Stimulated activated naive CD8-positive, alpha-beta T cell treated with anti-CD3 and anti-CD28 coated beads, Interleukin-15, amount 100 ng/mL, for 72 hours (primary cell): ENCODE data around the gene ZFP36L2.

Source experiments
- ATAC-seq: fragments of 150-1000 bp; cut with Tn5 transposase; 2 replicates; pipeline ENCODE4 v1.10.0; 2021; ENCODE audit warnings: mild to moderate bottlenecking, moderate library complexity
- DNase-seq, 2 donors: peaks; one replicate each; pipeline ENCODE4 v3.0.0; 2021 to 2022
- H3K27ac Mint-ChIP-seq, 2 donors: one replicate each; pipeline ENCODE4 v1.8.0; 2022; ENCODE audit warnings: mild to moderate bottlenecking in 2 of 2, mixed read lengths in 2 of 2, moderate library complexity in 2 of 2
- H3K27me3 Mint-ChIP-seq: one replicate; pipeline ENCODE4 v1.8.0; 2022; ENCODE audit warnings: mixed read lengths
- H3K4me1 Mint-ChIP-seq: one replicate; pipeline ENCODE4 v1.8.0; 2022; ENCODE audit warnings: mild to moderate bottlenecking, mixed read lengths
- H3K4me3 Mint-ChIP-seq, 2 donors: one replicate each; pipeline ENCODE4 v1.8.0; 2022; ENCODE audit warnings: mild to moderate bottlenecking in 2 of 2, mixed read lengths in 2 of 2, moderate library complexity in 1 of 2
- H3K9me3 Mint-ChIP-seq, 2 donors: one replicate each; pipeline ENCODE4 v1.8.0; 2022; ENCODE audit warnings: mixed read lengths in 2 of 2

Gene ZFP36L2, protein sequence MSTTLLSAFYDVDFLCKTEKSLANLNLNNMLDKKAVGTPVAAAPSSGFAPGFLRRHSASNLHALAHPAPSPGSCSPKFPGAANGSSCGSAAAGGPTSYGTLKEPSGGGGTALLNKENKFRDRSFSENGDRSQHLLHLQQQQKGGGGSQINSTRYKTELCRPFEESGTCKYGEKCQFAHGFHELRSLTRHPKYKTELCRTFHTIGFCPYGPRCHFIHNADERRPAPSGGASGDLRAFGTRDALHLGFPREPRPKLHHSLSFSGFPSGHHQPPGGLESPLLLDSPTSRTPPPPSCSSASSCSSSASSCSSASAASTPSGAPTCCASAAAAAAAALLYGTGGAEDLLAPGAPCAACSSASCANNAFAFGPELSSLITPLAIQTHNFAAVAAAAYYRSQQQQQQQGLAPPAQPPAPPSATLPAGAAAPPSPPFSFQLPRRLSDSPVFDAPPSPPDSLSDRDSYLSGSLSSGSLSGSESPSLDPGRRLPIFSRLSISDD

DNA sequence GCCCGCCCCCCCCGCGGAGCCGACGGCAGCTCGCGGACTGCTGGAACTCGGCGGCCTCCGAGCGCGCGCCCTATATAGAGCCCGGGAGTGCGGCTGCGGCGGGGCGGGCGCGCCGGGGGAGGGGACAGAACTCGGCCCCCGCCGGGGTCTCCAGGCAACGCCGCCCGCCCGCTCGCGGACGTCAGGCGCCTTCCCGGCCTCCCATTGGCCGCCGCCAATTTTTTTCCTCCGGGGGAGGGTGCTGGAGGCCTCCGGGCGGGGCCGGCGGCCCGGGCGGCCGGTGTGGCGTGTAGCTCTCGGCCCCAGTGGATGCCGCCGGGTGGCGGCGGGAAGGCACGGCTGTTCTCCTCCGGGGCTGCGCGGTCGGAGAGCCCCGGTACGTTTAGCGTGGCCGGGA is at the start of gene ZFP36L2:
TSS of gene ZFP36L2 (minus strand) at position 49 of the 397 bp plus-strand sequence. CDS start 291 bp downstream, outside the sequence.
- peak; percentile 77 for ATAC-seq
- peak within 1 kb of the TSS; percentile 94 to 97 for H3K27ac Mint-ChIP-seq
- H3K9me3 Mint-ChIP-seq, result no peaks in the 10 kb centered on the region
- DNase-seq, result peak; percentile 96 to 98
- H3K27me3 Mint-ChIP-seq, result no peaks in the 10 kb centered on the region
- peak within 1 kb of the TSS; percentile 99 to 100 for H3K4me3 Mint-ChIP-seq
- H3K4me1 Mint-ChIP-seq, result peaks cover 40% of the 10 kb centered on the region

DNA sequence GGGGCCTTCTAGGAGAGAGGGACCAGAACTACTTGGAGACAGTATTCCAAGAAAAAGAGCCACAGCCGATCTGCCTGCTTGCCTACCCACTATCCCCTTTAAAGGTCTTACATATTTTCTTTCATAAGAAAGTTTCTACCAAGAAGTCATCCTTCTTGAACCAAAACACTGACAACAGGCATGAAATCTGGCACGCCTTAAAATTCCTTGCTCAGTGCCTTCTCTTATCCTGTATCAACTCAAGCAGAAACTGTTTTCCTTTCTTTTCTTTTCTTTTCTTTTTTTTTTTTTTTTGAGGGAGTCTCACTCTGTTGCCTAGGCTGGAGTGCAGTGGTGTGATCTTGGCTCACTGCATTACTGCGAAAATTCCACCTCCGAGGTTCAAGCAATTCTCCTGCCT is 48.3 kb upstream of the ZFP36L2 start:
- no peak for ATAC-seq
- H3K9me3 Mint-ChIP-seq, result no peaks in the 10 kb centered on the region
- H3K27ac Mint-ChIP-seq, result peak overlapping the region in 1 of 2 donors; percentile 11
- peaks cover 25% of the 10 kb centered on the region for H3K4me1 Mint-ChIP-seq
- DNase-seq, result no peak
- no peaks in the 10 kb centered on the region for H3K27me3 Mint-ChIP-seq
- no peak overlapping the region for H3K4me3 Mint-ChIP-seq

DNA sequence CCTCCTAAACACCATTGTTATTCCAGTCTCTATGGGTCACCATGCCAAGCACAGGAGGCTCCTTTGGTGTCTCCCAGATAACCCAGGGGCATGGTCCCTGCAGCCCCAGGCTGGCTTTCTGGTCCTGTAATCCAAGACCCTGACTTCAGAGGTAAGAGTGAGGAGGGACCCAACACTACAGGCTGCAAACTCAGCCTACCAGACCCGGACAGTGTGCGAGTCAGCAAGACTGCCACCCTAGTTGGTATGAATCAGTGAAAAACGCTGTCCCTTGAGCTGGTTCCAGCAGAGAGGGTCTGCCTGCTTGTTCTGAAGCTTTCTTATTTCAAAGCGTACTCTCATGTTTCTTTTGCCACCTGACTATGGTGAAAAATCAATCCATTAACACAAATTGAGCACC is 47.6 kb upstream of the ZFP36L2 start:
- Mint-ChIP-seq H3K27me3 (no peaks in the 10 kb centered on the region), H3K9me3 (no peaks in the 10 kb centered on the region), H3K27ac (peak overlapping the region in 1 of 2 donors; percentile 4), H3K4me1 (peaks cover 27% of the 10 kb centered on the region), H3K4me3 (no peak overlapping the region)
- DNase-seq (no peak), ATAC-seq (no peak)

DNA sequence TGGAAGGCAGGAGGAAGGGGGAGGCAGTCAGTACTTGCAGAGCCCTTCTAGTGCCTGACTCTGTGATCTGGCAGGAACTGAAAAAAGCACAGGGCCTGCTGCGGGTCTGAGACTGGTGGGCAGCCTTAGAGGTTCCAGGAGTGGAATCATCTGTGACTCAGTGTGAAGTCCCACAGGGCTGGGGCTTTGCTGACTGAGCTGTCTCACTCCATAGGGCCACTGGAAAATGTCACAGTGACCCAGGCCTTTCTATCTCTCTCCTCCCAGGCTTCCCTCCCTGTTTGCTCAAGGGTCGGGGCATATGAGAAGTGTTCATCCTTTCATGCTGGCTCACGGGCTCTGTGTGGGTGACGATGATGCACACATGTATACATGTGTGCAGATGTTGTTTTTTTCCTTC is 47.1 kb upstream of the ZFP36L2 start:
- H3K9me3 Mint-ChIP-seq, result no peaks in the 10 kb centered on the region
- H3K4me3 Mint-ChIP-seq, result no peak overlapping the region
- H3K27me3 Mint-ChIP-seq, result no peaks in the 10 kb centered on the region
- H3K27ac Mint-ChIP-seq, result peak overlapping the region in 1 of 2 donors; percentile 36
- ATAC-seq, result peak; percentile 64
- no peak for DNase-seq
- peaks cover 27% of the 10 kb centered on the region for H3K4me1 Mint-ChIP-seq

DNA sequence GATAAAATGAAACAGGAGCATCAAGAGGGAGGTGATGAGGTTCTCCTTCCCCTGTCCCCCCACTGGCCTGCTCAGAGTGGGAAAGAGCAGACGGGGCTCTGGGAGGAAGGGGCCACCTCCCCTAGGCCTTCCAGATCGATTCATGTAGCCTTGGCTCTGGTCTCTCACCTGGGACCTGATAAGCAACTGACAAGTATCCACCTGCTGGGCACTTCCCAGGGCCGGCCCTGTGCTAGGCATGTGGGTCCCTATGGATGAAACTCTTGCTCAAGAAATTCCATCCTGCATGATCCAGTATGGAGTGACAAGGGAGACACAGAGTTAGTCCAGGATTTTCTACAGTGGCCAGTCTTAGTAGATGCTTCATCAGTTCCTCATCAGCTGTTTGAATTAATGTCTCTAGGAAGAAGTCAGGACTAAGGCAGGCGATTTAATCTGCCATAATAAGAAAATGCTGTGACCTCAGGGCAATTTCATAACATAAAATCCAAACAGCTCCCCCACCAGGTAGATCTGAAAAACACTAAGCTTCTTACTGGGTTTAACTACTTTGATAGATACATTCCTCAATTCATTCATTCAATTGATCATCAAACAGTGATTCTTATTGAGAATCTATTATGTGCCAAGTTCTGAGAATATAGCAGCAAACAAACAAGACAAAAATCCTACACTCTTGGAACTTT is 44.7 kb upstream of the ZFP36L2 start:
- no peak for ATAC-seq
- no peak overlapping the region for H3K27ac Mint-ChIP-seq
- no peak for DNase-seq
- H3K9me3 Mint-ChIP-seq, result no peaks in the 10 kb centered on the region
- H3K4me3 Mint-ChIP-seq, result no peak overlapping the region
- peaks cover 18% of the 10 kb centered on the region for H3K4me1 Mint-ChIP-seq
- no peaks in the 10 kb centered on the region for H3K27me3 Mint-ChIP-seq

DNA sequence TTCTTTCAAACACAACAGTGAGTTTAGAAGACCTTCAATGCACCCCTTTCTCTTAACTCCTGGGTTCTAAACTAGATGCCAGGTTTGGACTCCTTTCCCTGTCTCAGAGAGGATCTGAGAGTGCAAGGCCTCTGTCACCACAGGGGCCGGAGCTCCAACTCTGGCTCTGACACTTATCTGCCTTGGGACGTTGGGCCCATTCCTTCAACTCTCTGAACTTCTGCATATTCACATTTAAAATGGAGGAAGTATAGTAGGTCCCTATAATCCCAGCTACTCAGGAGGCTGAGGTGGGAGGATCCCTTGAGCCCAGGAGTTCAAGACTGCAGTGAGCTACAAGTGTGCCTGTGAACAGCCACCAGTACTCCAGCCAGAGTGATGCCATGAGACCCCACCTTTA is 44.1 kb upstream of the ZFP36L2 start:
- no peaks in the 10 kb centered on the region for H3K9me3 Mint-ChIP-seq
- no peak for ATAC-seq

DNA sequence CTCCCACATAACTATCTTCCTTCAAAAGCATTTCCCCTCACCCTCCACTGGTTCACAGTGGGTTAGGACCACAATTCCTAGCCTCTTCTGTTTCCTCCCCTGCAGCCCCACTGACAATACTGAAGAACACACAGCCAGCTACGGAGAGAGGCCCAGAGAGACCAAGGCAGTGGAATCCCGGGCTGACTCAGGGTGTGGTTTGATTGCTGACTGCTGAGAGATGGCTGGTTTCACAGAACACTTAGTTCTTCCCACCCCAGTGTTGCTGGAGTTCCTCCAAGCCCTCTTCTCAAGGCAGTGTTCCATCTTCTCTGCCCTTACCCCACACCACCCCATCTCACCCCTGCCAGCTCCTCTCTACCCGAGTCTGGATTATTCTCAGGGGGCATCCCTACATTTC is 43.3 kb upstream of the ZFP36L2 start:
- ATAC-seq, result peak; percentile 53
- H3K27me3 Mint-ChIP-seq, result no peaks in the 10 kb centered on the region
- no peak for DNase-seq
- peaks cover 19% of the 10 kb centered on the region for H3K4me1 Mint-ChIP-seq
- no peaks in the 10 kb centered on the region for H3K9me3 Mint-ChIP-seq
- no peak overlapping the region for H3K4me3 Mint-ChIP-seq
- peak overlapping the region; percentile 42 to 69 for H3K27ac Mint-ChIP-seq

More for the DNA sequence above, 44.1 kb upstream of the ZFP36L2 start:
- Mint-ChIP-seq H3K4me3 (no peak overlapping the region), H3K27ac (peak overlapping the region; percentile 4 to 42), H3K4me1 (peaks cover 18% of the 10 kb centered on the region), H3K27me3 (no peaks in the 10 kb centered on the region)
- no peak for DNase-seq

DNA sequence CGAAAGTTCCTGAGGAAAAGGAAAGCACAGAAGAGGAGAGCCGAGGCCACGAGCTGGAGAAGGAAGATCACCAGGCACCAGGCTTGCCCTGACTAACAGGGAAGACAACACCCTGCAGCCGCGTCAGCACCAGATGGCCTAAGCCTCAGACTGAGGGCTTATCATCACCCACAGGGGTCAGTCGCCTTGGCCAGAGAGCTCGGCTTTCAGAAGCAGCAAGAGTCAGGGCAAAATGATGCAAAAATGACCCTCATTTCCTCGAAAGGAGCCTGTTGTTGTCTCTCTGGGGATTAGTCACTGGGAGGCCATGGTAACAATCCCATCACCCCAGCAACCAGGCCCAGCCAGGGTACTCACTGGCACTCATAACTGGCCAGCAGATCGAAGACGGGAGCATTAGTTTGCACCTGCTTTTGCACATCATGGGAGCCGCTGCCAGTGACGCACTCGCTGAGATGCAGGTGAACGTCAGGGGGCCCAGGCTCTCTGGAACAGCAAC is 42.7 kb upstream of the ZFP36L2 start:
- no peak for ATAC-seq
- DNase-seq, result no peak
- no peak overlapping the region for H3K27ac Mint-ChIP-seq
- no peaks in the 10 kb centered on the region for H3K27me3 Mint-ChIP-seq
- H3K9me3 Mint-ChIP-seq, result no peaks in the 10 kb centered on the region
- H3K4me3 Mint-ChIP-seq, result no peak overlapping the region
- H3K4me1 Mint-ChIP-seq, result peaks cover 24% of the 10 kb centered on the region

DNA sequence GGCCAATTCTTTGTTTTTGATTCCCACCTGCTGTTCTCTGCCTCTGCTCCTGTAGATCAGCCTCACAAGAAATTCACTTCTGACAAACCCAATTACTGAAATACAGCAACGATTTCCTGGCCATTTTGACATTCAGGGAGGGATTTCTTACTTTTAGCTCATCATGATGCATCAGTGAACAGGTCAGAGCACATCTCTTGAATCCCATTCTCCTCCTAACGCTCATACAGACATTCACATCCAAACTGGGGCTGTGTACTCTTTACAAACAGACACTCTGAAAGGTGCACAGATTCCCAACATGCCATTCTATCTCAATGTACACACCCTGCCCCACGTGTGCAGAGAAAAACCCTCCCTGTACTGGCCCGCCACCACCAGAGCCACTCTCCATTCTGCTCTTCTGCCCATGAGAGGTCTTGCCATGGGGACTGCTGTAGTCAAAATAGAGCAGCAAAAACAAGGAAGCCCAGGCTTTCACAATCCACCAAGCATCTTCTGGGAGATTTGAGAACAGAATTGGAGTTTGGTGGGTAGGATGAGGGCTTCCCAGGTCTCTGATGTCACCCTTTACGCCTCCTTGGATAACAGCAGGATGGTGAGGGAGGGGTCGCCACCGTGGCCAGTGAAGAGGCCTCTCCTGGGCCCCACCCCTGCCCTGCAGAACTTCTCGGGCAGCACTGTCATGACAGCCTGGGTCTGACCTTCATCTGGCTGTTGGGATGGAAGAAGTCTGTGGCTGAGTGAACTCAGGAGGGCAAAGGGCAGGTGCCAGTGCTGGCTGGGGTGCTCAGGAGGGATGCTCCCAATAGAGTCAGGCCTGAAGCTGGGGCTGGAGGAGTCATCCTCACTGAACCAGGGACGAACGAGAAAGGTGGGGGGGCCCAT is 41.9 kb upstream of the ZFP36L2 start:
- H3K4me3 Mint-ChIP-seq, result no peak overlapping the region
- H3K27me3 Mint-ChIP-seq, result no peaks in the 10 kb centered on the region
- no peaks in the 10 kb centered on the region for H3K9me3 Mint-ChIP-seq
- H3K4me1 Mint-ChIP-seq, result peaks cover 21% of the 10 kb centered on the region
- DNase-seq, result no peak
- peak overlapping the region in 1 of 2 donors; percentile 69 for H3K27ac Mint-ChIP-seq
- ATAC-seq, result no peak

DNA sequence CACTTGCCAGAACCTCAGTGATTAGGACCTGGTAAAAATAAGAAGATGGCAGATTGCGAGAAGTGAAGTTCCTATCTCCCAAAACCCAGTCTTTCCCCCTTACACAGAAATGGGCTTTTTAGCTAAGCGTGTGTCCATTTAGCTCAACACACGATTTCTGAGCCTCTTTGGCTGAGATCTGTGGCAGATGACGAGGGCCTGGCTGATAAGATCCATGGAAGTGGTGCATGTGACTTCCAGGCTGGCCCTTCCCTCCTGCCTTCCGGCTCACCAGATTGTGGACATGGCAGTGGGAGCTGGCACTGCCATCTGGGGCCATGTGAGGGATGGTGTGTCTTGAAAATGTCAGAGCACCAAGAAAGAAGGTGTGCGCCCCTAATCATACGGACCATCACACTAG is 41.0 kb upstream of the ZFP36L2 start:
- Mint-ChIP-seq H3K9me3 (no peaks in the 10 kb centered on the region), H3K4me3 (no peak overlapping the region), H3K27me3 (no peaks in the 10 kb centered on the region), H3K27ac (no peak overlapping the region), H3K4me1 (peaks cover 18% of the 10 kb centered on the region)
- no peak for DNase-seq
- ATAC-seq, result no peak

DNA sequence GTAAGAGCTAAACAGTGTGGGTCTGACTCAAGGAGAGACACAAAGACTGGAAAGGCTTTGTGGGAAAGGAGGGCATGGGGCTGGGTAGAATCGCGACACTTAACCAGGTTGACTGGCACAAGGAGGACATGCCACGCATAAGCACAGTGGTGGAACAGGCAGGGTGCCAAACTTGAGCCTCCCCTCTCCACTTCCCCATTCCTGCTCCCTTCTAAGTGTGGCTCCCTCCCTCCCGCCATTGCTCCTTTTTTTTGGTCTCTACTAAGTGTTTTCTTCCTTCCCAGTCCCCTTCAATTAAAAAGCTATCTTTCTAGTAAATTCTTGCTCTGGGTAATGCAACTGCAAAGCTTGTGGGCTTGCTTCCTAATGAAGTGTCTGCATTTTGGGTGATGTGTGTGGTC is 40.3 kb upstream of the ZFP36L2 start:
- H3K4me1 Mint-ChIP-seq, result peaks cover 18% of the 10 kb centered on the region
- H3K4me3 Mint-ChIP-seq, result no peak overlapping the region

DNA sequence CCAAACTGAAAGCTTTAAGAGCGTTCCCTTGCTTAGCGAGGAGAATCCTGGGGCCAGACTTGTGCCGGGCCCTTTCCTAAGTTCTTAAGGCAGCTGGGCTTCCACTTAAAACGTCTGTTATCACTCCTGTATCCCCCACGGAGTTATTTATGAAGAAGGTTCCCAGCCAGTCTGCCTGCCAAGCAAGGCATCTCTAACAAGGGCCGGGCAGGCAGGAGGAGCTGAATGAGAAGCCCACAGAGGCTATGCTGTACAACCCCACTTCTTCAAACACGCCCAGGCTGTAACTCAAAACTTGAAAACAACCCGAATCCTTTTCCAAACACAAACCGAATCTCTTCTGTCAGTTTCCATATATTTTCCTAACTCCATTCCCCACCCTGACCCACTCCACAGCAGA is 39.0 kb upstream of the ZFP36L2 start:
- H3K27ac Mint-ChIP-seq, result peak overlapping the region in 1 of 2 donors; percentile 9
- no peaks in the 10 kb centered on the region for H3K9me3 Mint-ChIP-seq
- H3K4me3 Mint-ChIP-seq, result no peak overlapping the region
- DNase-seq (no peak), ATAC-seq (no peak)
- no peaks in the 10 kb centered on the region for H3K27me3 Mint-ChIP-seq
- H3K4me1 Mint-ChIP-seq, result peaks cover 18% of the 10 kb centered on the region

More for the DNA sequence above, 40.3 kb upstream of the ZFP36L2 start:
- ATAC-seq (no peak), DNase-seq (no peak)
- Mint-ChIP-seq H3K9me3 (no peaks in the 10 kb centered on the region), H3K27me3 (no peaks in the 10 kb centered on the region), H3K27ac (peak overlapping the region in 1 of 2 donors; percentile 64)

DNA sequence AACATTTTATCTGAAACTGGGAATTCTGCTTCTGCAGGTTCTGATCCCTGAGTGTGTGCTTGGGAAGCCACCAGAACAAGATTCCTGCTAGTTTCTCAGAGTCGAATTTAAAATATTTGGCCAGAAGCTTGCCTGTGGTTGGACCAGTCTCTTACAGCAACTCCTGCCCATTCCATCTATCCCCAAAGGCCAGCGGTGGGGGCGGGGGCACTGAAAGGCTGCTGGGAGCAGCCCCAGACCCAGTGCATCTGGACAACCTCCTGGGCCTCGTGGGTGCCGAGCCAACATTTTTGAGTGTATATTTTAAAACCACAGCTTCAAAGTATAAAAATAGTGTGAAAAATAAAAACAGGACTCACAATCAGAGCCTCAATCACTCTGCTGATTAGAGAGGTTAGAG is 38.6 kb upstream of the ZFP36L2 start:
- no peak for DNase-seq
- H3K4me1 Mint-ChIP-seq, result peaks cover 15% of the 10 kb centered on the region

DNA sequence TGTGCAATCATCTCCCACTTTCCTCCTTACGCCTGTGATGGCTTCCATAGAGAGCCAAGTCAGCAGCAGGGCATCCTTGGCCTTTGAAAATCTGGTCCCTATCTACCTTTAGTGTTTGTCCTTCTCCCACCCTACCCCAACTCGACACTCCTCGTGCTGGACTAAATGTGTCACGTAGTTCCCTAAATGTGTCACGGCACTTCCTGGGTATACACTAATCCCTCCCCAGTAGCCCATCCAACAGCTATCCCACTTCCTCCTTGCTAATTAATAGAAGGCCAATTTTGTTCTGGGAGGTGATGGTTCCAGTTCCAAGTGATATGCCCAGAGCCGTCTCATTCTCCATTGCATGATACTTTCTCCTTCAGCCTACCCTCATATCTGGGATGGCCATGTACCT is 36.5 kb upstream of the ZFP36L2 start:
- Mint-ChIP-seq H3K27ac (peak overlapping the region in 1 of 2 donors; percentile 79), H3K27me3 (no peaks in the 10 kb centered on the region), H3K4me3 (no peak overlapping the region), H3K9me3 (no peaks in the 10 kb centered on the region), H3K4me1 (peaks cover 11% of the 10 kb centered on the region)
- ATAC-seq (no peak), DNase-seq (no peak)

More for the DNA sequence above, 38.6 kb upstream of the ZFP36L2 start:
- H3K4me3 Mint-ChIP-seq, result no peak overlapping the region
- no peaks in the 10 kb centered on the region for H3K9me3 Mint-ChIP-seq
- no peak overlapping the region for H3K27ac Mint-ChIP-seq
- ATAC-seq, result no peak
- H3K27me3 Mint-ChIP-seq, result no peaks in the 10 kb centered on the region

DNA sequence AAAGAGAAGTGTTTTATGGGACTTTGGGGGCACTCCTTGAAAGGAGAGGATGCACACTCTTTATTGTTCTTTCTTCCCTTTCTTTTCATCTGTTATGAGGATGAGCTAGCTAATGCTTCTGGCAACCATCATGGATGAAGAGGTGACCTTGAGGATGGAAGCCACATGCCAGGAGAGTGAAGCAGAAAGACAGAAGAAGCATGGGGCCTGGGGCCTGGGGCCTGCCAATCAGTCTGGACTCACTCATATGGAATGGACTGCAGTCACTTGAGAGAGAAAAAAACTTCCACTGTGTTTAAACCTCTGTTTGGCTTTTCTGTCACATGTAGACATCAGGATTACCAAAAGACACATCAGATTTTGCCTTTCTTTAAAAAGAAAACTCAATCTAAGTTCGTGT is 35.8 kb upstream of the ZFP36L2 start:
- Mint-ChIP-seq H3K4me1 (peaks cover 11% of the 10 kb centered on the region), H3K27ac (no peak overlapping the region), H3K27me3 (no peaks in the 10 kb centered on the region), H3K9me3 (no peaks in the 10 kb centered on the region), H3K4me3 (no peak overlapping the region)
- no peak for ATAC-seq
- DNase-seq, result no peak
